Caco-2 (cell line): ENCODE data around the gene ERO1B. TPM values are rescaled to one million over a fixed set of nuclear protein-coding genes. Genes with fewer than 3 reads are reported as not detected.
A peak's percentile ranks its signal among the peaks of the same experiment; 100 is the strongest.

Experiments used
- BruUV-seq: library from RNA; stranded (reverse); fragments of 400-500 nt; replicated peaks from 2 replicates; lab custom pipeline; 2021; lab: Mats Ljungman, UMichigan
- CTCF ChIA-PET: fragments of 300-600 bp; sonication (Branson Sonifier 250); formaldehyde crosslinking; loops from one replicate; lab custom pipeline; 2022; ENCODE audit warnings: antibody characterized with exemption; lab: Charles Lee
- POLR2A ChIA-PET: fragments of 300-600 bp; sonication (Branson Sonifier 250); formaldehyde crosslinking; loops from one replicate; lab custom pipeline; 2022; ENCODE audit warnings: antibody characterized with exemption; lab: Charles Lee
- DNase-seq, 2 experiments: peaks; one replicate each; pipeline versions ENCODE4 v3.0.0 to v3.0.0-alpha.2; 2020 to 2022
- H3K27me3 ChIP-seq: replicated peaks from 2 replicates; pipeline ENCODE4 v1.6.0; 2011; ENCODE audit warnings: low read length; ENCODE audit not compliant: control insufficient read depth, insufficient read depth
- H3K36me3 ChIP-seq: 2 replicates; pipeline ENCODE4 v1.5.1; 2011; ENCODE audit warnings: low read length; ENCODE audit not compliant: control insufficient read depth, insufficient read depth
- H3K4me1 ChIP-seq: fragments of 250-450 bp; sonication (Bioruptor Pico); 2 replicates; pipeline ENCODE4 v1.5.1; 2020; ENCODE audit warnings: mild to moderate bottlenecking
- H3K4me3 ChIP-seq: 2 replicates; pipeline ENCODE4 v1.5.1; 2011; ENCODE audit warnings: low read depth, mild to moderate bottlenecking, control low read depth, low read length
- H3K9me3 ChIP-seq: fragments of 250-450 bp; sonication (Bioruptor Pico); 2 replicates; pipeline ENCODE4 v1.5.1; 2020; ENCODE audit warnings: mild to moderate bottlenecking, moderate library complexity
- H3K27ac Mint-ChIP-seq: one replicate; pipeline ENCODE4 v1.8.0; 2022; ENCODE audit warnings: mixed read lengths; ENCODE audit not compliant: unreplicated experiment
- H3K27me3 Mint-ChIP-seq: one replicate; pipeline ENCODE4 v1.8.0; 2022; ENCODE audit warnings: mixed read lengths; ENCODE audit not compliant: insufficient read depth, unreplicated experiment
- H3K36me3 Mint-ChIP-seq: one replicate; pipeline ENCODE4 v1.8.0; 2022; ENCODE audit warnings: mild to moderate bottlenecking, mixed read lengths; ENCODE audit not compliant: insufficient read depth, unreplicated experiment
- H3K4me1 Mint-ChIP-seq: one replicate; pipeline ENCODE4 v1.8.0; 2022; ENCODE audit warnings: low read depth, mixed read lengths; ENCODE audit not compliant: unreplicated experiment
- H3K4me3 Mint-ChIP-seq: one replicate; pipeline ENCODE4 v1.8.0; 2022; ENCODE audit warnings: mild to moderate bottlenecking, moderate library complexity, mixed read lengths; ENCODE audit not compliant: unreplicated experiment
- H3K9me3 Mint-ChIP-seq: one replicate; pipeline ENCODE4 v1.8.0; 2022; ENCODE audit warnings: mixed read lengths; ENCODE audit not compliant: unreplicated experiment
- intact Hi-C: fragments of 100-400 bp; cut with micrococcal nuclease; formaldehyde crosslinking; loops from one replicate; pipeline ENCODE4 v1.10.0; 2022; ENCODE audit not compliant: unreplicated experiment
- total RNA-seq: library from RNA; stranded (reverse); gene quantifications from 2 replicates; pipeline ENCODE4 v1.2.3, GENCODE V29; 2022
- TF ChIP-seq, protein P1 (sequence below), 2 experiments: fragments of 200-600 bp in 1 of 2; IDR thresholded peaks; 1 replicate in 1 of 2; 2 replicates in 1 of 2; pipeline versions ENCODE4 v1.5.1 to v1.8.0; 2011 to 2022; ENCODE audit warnings: antibody characterized with exemption in 1 of 2, control low read depth in 1 of 2, inconsistent platforms in 1 of 2, low read depth in 1 of 2, low read length in 1 of 2, mild to moderate bottlenecking in 1 of 2, moderate library complexity in 1 of 2; ENCODE audit not compliant: insufficient read depth in 1 of 2, severe bottlenecking in 1 of 2, unreplicated experiment in 1 of 2

The ERO1B gene
- total RNA-seq, 1 experiment from 2014 or later = 2.6 TPM

DNA sequence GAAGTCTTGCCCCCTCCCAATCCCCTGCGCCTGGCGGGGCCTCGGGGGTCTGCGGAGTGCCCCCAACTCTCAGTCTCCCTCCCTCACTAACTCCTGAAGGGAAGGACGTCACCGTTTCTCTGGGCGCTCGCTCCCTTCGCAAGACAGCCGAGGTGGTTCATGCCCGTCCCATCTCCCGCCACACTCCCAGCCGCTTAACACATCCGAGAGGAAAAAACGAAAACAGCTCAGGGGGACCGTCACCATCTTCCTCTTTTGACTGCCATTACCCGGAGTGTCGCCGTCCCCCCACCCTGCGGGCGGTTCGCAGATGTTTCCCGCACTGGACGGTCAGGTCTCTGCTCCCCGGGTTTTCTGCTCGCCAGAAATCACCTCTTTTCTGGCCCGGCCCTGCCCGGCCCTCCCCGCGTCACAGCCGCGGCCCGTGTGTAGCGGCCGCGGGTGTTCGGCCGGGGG lies 532 bp downstream of the ERO1B start:
- no peaks in the 10 kb centered on the region for H3K36me3 ChIP-seq
- CTCF ChIA-PET = no interaction called here
- Mint-ChIP-seq H3K4me3 (peak overlapping the region; percentile 70), H3K9me3 (no peaks in the 10 kb centered on the region), H3K27me3 (peaks cover 14% of the 10 kb centered on the region), H3K36me3 (no peaks in the 10 kb centered on the region), H3K27ac (no peak overlapping the region), H3K4me1 (peaks cover 6% of the 10 kb centered on the region)
- H3K9me3 ChIP-seq = no peaks in the 10 kb centered on the region
- BruUV-seq = TSS peak; percentile 50
- intact Hi-C loops = loop anchor here (10.0 kb wide), 1 partner anchor 254 kb away; no protein-coding TSS in a partner anchor
- H3K4me1 ChIP-seq = no peaks in the 10 kb centered on the region
- POLR2A ChIA-PET = no interaction called here
- TF ChIP-seq, protein P1, sequence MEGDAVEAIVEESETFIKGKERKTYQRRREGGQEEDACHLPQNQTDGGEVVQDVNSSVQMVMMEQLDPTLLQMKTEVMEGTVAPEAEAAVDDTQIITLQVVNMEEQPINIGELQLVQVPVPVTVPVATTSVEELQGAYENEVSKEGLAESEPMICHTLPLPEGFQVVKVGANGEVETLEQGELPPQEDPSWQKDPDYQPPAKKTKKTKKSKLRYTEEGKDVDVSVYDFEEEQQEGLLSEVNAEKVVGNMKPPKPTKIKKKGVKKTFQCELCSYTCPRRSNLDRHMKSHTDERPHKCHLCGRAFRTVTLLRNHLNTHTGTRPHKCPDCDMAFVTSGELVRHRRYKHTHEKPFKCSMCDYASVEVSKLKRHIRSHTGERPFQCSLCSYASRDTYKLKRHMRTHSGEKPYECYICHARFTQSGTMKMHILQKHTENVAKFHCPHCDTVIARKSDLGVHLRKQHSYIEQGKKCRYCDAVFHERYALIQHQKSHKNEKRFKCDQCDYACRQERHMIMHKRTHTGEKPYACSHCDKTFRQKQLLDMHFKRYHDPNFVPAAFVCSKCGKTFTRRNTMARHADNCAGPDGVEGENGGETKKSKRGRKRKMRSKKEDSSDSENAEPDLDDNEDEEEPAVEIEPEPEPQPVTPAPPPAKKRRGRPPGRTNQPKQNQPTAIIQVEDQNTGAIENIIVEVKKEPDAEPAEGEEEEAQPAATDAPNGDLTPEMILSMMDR (IDR thresholded peaks at IDR 0.05; ENCODE audit: insufficient read depth in 1 of 2, low read depth in 1 of 2, low read length in 1 of 2, severe bottlenecking in 1 of 2, unreplicated experiment in 1 of 2) = no peak
- peaks cover 1% of the 10 kb centered on the region; the same call in 1 of the 2 replicates for H3K27me3 ChIP-seq
- H3K4me3 ChIP-seq = peak overlapping the region; percentile 86
- no peak for DNase-seq

DNA sequence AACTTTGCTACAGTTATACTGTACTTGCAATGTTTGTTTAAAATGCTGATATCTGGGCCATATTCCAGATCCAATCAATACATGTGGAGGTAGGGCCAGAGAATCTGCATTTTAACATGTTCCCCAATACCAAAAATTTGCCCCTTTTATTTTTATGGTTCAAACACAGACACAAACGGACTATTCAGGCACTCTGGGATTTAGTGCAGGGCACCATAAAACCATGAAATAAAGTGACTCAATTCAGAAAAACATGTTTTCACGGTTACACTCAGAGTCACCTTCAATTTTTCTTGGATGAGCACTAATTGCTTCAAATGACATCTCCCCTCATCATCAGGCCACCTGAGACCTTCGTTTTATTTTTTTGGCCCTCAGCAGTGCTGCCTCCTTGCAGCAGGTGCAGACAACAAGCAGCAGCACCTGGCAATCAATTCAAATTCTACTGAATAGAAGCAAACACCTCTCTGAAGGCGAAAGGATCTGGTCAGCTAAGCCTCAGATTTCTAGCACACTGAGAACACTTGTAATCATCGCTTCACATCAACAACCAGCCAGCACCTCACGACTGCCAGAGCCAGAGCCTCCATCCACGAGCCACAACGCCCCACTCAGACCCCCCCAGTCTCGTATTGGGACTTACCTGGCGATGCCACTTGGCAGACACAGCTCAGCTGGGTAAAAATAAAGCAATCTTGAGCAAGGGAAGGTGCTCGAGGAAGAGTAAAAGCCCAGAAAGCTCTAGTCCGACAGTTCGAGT lies 1.1 kb downstream of the ERO1B start:
- H3K4me3 ChIP-seq = peak overlapping the region; percentile 86
- H3K4me1 ChIP-seq = no peaks in the 10 kb centered on the region
- no TSS peak for BruUV-seq
- peaks cover 11% of the 10 kb centered on the region for H3K27me3 Mint-ChIP-seq
- H3K9me3 ChIP-seq = no peaks in the 10 kb centered on the region
- CTCF ChIA-PET = no interaction called here
- H3K4me1 Mint-ChIP-seq = peaks cover 6% of the 10 kb centered on the region
- H3K36me3 Mint-ChIP-seq = no peaks in the 10 kb centered on the region
- TF ChIP-seq, protein P1 (IDR thresholded peaks at IDR 0.05; ENCODE audit: insufficient read depth in 1 of 2, low read depth in 1 of 2, low read length in 1 of 2, severe bottlenecking in 1 of 2, unreplicated experiment in 1 of 2) = no peak
- intact Hi-C loops = loop anchor here (10.0 kb wide), 1 partner anchor 254 kb away; no protein-coding TSS in a partner anchor
- H3K9me3 Mint-ChIP-seq = no peaks in the 10 kb centered on the region
- H3K27me3 ChIP-seq = peaks cover 1% of the 10 kb centered on the region; the same call in 1 of the 2 replicates
- peak overlapping the region; percentile 70 for H3K4me3 Mint-ChIP-seq
- POLR2A ChIA-PET = no interaction called here
- no peaks in the 10 kb centered on the region for H3K36me3 ChIP-seq
- no peak overlapping the region for H3K27ac Mint-ChIP-seq
- DNase-seq = peak in 1 of 2 experiments; percentile 18

DNA sequence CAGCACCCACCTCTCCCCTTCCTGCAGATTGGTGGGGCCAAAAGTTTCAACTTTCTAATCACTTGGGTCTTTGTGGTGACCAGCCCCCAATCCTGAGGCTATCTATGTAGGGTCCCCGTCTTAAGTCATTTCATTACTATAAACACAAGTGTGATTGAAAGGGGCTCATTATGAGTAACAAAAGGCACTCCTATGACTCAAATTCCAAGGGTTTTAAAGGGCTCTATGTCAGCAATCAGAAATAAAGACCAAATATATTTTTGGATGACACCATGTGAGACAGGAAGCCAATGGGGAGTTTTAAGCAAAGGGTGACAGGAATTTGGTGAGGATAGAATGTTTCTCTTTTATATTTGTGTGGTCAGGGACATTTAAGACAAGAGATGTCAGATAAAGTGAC lies 6.2 kb downstream of the ERO1B start:
- Mint-ChIP-seq H3K9me3 (no peaks in the 10 kb centered on the region), H3K27me3 (peaks cover 16% of the 10 kb centered on the region), H3K36me3 (no peaks in the 10 kb centered on the region), H3K27ac (no peak overlapping the region), H3K4me1 (peaks cover 2% of the 10 kb centered on the region), H3K4me3 (no peak overlapping the region)
- Histone ChIP-seq H3K4me3 (no peak overlapping the region), H3K36me3 (no peaks in the 10 kb centered on the region), H3K4me1 (no peaks in the 10 kb centered on the region), H3K27me3 (no peaks in the 10 kb centered on the region), H3K9me3 (no peaks in the 10 kb centered on the region)
- BruUV-seq = no TSS peak
- TF ChIP-seq, protein P1 (IDR thresholded peaks at IDR 0.05; ENCODE audit: insufficient read depth in 1 of 2, low read depth in 1 of 2, low read length in 1 of 2, severe bottlenecking in 1 of 2, unreplicated experiment in 1 of 2) = no peak
- ChIA-PET CTCF (no interaction called here), POLR2A (no interaction called here)
- DNase-seq = no peak
- intact Hi-C loops = no loop called here
